Calu3 (cell line): ENCODE data around the gene WWOX. TPM values are rescaled to one million over a fixed set of nuclear protein-coding genes. Genes with fewer than 3 reads are reported as not detected.

Experiments used
- BruUV-seq: library from RNA; stranded (reverse); fragments of 400-500 nt; replicated peaks from 2 replicates; lab custom pipeline; 2021; lab: Mats Ljungman, UMichigan
- CTCF ChIA-PET: fragments of 300-600 bp; sonication (Branson Sonifier 250); formaldehyde crosslinking; loops from one replicate; lab custom pipeline; 2022; ENCODE audit warnings: antibody characterized with exemption; lab: Charles Lee
- DNase-seq: peaks from one replicate; pipeline ENCODE4 v3.0.0; 2022
- H3K27ac Mint-ChIP-seq: one replicate; pipeline ENCODE4 v1.8.0; 2022; ENCODE audit warnings: mixed read lengths; ENCODE audit not compliant: unreplicated experiment
- H3K27me3 Mint-ChIP-seq: one replicate; pipeline ENCODE4 v1.8.0; 2022; ENCODE audit warnings: mixed read lengths; ENCODE audit not compliant: unreplicated experiment
- H3K36me3 Mint-ChIP-seq: one replicate; pipeline ENCODE4 v1.8.0; 2022; ENCODE audit warnings: mild to moderate bottlenecking, moderate library complexity, mixed read lengths; ENCODE audit not compliant: insufficient read depth, unreplicated experiment
- H3K4me1 Mint-ChIP-seq: one replicate; pipeline ENCODE4 v1.8.0; 2022; ENCODE audit warnings: mild to moderate bottlenecking, low read depth, mixed read lengths; ENCODE audit not compliant: unreplicated experiment
- H3K4me3 Mint-ChIP-seq: one replicate; pipeline ENCODE4 v1.8.0; 2022; ENCODE audit warnings: mild to moderate bottlenecking, low read depth, moderate library complexity, mixed read lengths; ENCODE audit not compliant: unreplicated experiment
- H3K9me3 Mint-ChIP-seq: one replicate; pipeline ENCODE4 v1.8.0; 2022; ENCODE audit warnings: low read depth, mixed read lengths; ENCODE audit not compliant: unreplicated experiment
- intact Hi-C: fragments of 100-400 bp; cut with micrococcal nuclease; formaldehyde crosslinking; loops from one replicate; pipeline ENCODE4 v1.10.0; 2022; ENCODE audit not compliant: unreplicated experiment
- total RNA-seq: library from RNA; stranded (reverse); gene quantifications from 2 replicates; pipeline ENCODE4 v1.2.3, GENCODE V29; 2022
- TF ChIP-seq, protein P1 (sequence below): fragments of 200-600 bp; IDR thresholded peaks from one replicate; pipeline ENCODE4 v1.8.0; 2022; ENCODE audit warnings: antibody characterized with exemption; ENCODE audit not compliant: unreplicated experiment

WWOX gene
- total RNA-seq, 1 experiment from 2014 or later, result 33.5 TPM

DNA sequence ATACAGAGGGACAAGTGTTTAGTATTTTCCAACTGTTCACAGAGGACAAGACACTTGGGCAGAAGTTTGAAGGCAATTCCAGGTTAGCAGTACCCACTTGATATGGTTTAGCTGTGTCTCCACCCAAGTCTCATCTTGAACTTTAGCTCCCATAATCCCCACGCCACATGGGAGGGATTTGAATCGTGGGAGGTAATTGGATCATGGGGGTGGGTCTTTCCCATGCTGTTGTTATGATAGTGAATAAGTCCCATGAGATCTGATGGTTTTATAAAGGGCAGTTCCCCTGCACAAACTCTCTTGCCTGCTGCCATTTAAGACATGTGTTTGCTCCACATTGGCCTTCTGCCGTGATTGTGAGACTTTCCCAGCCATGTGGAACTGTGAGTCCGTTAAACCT, 832.2 kb downstream of the WWOX start:
- no peaks in the 10 kb centered on the region for H3K27me3 Mint-ChIP-seq
- CTCF ChIA-PET, result no interaction called here
- peaks cover 18% of the 10 kb centered on the region for H3K9me3 Mint-ChIP-seq
- TF ChIP-seq, protein P1, sequence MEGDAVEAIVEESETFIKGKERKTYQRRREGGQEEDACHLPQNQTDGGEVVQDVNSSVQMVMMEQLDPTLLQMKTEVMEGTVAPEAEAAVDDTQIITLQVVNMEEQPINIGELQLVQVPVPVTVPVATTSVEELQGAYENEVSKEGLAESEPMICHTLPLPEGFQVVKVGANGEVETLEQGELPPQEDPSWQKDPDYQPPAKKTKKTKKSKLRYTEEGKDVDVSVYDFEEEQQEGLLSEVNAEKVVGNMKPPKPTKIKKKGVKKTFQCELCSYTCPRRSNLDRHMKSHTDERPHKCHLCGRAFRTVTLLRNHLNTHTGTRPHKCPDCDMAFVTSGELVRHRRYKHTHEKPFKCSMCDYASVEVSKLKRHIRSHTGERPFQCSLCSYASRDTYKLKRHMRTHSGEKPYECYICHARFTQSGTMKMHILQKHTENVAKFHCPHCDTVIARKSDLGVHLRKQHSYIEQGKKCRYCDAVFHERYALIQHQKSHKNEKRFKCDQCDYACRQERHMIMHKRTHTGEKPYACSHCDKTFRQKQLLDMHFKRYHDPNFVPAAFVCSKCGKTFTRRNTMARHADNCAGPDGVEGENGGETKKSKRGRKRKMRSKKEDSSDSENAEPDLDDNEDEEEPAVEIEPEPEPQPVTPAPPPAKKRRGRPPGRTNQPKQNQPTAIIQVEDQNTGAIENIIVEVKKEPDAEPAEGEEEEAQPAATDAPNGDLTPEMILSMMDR, result no peak
- no peaks in the 10 kb centered on the region for H3K36me3 Mint-ChIP-seq
- H3K4me3 Mint-ChIP-seq, result no peak overlapping the region
- no peak overlapping the region for H3K27ac Mint-ChIP-seq
- BruUV-seq, result no TSS peak
- no peak for DNase-seq
- intact Hi-C loops, result no loop called here
- H3K4me1 Mint-ChIP-seq, result no peaks in the 10 kb centered on the region

DNA sequence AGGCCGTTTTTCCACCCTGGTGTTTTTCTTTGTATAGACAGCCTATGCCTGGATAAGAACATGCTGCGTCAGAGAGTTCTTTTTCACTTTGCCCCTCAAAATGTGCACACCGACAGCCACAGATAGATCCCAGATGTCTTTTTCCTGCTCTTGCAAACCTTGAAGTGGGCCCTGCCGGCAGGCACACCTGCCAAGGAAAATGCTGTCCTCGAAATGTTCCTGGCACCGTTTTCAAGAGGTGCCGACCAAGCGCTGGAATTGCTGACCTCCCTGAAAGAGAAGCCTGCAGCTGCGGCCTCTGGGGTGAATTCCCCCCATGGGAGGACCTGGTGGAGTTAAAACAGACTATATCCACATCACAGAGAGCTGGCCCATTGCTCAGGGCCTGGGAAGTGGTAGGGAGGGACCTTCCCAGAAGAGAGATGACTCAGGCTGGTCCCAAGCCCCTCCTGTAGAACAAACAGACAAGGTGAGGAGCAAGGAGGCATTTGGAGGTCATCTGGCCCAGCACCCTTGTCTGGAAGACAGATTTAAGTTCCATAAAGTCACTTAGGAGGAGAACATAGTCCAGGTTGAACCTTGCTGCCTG, 833.0 kb downstream of the WWOX start:
- Mint-ChIP-seq H3K36me3 (no peaks in the 10 kb centered on the region), H3K27ac (no peak overlapping the region), H3K9me3 (peaks cover 18% of the 10 kb centered on the region), H3K4me3 (no peak overlapping the region), H3K27me3 (no peaks in the 10 kb centered on the region), H3K4me1 (no peaks in the 10 kb centered on the region)
- CTCF ChIA-PET, result no interaction called here
- no peak for DNase-seq
- TF ChIP-seq, protein P1, result no peak
- intact Hi-C loops, result no loop called here
- BruUV-seq, result no TSS peak

DNA sequence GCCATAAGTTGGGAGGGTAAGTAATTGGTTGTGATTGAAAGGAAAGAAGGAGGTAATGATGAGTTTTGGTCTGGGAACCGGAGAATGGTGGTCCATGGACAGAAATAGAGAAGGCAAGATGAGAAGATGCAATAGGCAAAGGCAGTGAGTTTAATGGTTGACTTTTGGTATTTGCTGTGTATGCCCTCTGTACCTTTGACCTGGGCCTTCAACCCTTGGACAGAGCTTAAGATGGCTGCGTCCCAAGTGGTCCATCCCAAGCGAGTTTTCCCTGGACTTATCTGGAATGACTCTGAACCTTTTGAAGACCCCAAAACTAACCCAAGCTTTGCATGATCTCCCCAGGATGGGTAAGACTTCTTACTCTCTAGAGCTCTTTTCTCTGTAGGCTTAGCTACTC, 836.6 kb downstream of the WWOX start:
- H3K27ac Mint-ChIP-seq, result no peak overlapping the region
- DNase-seq, result no peak
- TF ChIP-seq, protein P1, result no peak
- no TSS peak for BruUV-seq
- no peaks in the 10 kb centered on the region for H3K27me3 Mint-ChIP-seq
- H3K36me3 Mint-ChIP-seq, result no peaks in the 10 kb centered on the region
- CTCF ChIA-PET, result interaction anchor here (0.8 kb wide), 2 partner anchors 77 to 264 kb away, joined by 3 to 7 read pairs; no protein-coding TSS in a partner anchor
- H3K4me3 Mint-ChIP-seq, result no peak overlapping the region
- H3K9me3 Mint-ChIP-seq, result peaks cover 18% of the 10 kb centered on the region
- intact Hi-C loops, result no loop called here
- H3K4me1 Mint-ChIP-seq, result no peaks in the 10 kb centered on the region

DNA sequence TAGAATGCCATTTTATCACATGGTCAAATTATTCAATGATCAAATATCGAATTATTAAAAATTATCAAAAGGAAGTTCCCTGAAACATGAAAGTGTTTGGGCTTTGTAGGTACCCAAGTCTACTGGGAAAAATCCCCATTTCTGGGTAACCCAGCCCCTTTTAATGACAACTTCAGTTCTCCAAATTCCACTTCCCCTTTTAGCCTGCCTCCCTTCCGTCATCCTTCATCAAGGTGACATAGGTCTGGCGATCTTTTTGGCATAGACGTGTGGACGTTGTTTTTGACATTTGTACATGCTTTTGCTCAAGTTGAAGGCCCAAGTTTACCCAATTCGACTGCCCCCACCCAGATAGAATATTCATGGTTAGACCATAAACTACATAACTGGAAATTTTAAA, 840.1 kb downstream of the WWOX start:
- no peak for DNase-seq
- Mint-ChIP-seq H3K36me3 (no peaks in the 10 kb centered on the region), H3K27me3 (no peaks in the 10 kb centered on the region), H3K4me3 (no peak overlapping the region), H3K9me3 (peaks cover 18% of the 10 kb centered on the region), H3K27ac (no peak overlapping the region), H3K4me1 (no peaks in the 10 kb centered on the region)
- CTCF ChIA-PET, result no interaction called here
- no TSS peak for BruUV-seq
- intact Hi-C loops, result no loop called here
- TF ChIP-seq, protein P1, result no peak
